ENCODE data around the gene TRAP1. TPM values are rescaled to one million over a fixed set of nuclear protein-coding genes. Genes with fewer than 3 reads are reported as not detected.

The TRAP1 gene
- polyA plus RNA-seq, 1 of the 3 experiments (the other 2 are of a cell fraction) = 129 TPM

DNA sequence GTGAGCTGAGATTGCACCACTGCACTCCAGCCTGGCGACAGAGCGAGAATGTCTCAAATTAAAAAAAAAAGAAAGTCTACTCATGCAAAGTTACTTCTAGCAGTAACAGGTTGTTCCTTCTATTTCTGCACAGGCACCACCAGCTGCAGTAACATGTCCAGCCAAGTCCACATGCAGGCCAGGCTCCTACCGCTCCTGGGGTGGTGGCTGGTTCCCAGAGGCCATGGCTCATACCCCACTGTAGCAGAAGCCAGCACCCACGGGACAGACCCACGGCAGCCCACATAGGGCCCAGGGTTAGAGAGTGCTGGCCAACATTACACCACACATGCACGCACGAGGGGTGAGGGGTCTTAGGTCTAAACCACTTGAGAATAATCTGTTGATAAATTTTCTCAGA, 26.7 kb upstream of the TRAP1 start (continued):
- TF ChIP-seq, protein P1, sequence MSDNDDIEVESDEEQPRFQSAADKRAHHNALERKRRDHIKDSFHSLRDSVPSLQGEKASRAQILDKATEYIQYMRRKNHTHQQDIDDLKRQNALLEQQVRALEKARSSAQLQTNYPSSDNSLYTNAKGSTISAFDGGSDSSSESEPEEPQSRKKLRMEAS (IDR thresholded peaks at IDR 0.05; ENCODE audit: low read depth) = no peak
- no peak for TF ChIP-seq CHD2 (IDR thresholded peaks at IDR 0.05; ENCODE audit: low read length, partially characterized antibody)
- no peak for TF ChIP-seq TEAD4 (IDR thresholded peaks at IDR 0.05; ENCODE audit: borderline replicate concordance, insufficient read depth)

DNA sequence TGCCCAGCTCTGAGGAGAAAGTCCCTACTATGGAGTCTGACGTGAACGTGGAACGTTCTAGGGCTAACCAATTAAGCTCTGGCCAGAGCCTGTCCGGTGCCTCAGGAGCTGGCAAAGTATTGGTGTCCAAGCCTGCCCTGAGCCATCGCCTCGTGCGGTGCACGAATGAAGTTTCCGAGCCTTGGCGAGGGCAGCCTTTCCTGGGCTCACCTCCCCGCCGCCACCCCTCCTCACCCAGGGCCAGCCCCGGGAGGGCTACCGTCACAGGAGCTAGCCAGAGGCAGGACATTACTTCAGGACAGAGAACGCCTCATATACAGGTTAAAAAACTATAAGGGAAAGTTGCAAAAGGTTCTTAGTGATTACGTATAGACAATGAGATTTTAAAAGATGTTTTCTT, 23.6 kb upstream of the TRAP1 start:
- Histone ChIP-seq H3K27me3 (ENCODE audit: insufficient read depth) (no peaks in the 10 kb centered on the region), H3K4me3 (ENCODE audit: low read depth in 2 of 2, low read length in 1 of 2) (no peak overlapping the region), H4K20me1 (ENCODE audit: insufficient read depth) (no peaks in the 10 kb centered on the region), H3K36me3 (replicated peaks in 1 of 2; ENCODE audit: control insufficient read depth in 1 of 2, insufficient read depth in 2 of 2, low read length in 1 of 2) (peaks cover 63 to 74% of the 10 kb centered on the region in 2 experiments), H3K79me2 (ENCODE audit: insufficient read depth) (no peaks in the 10 kb centered on the region; the same call in 1 of the 2 replicates), H3K27ac (ENCODE audit: low read depth in 2 of 2, low read length in 1 of 2) (no peak overlapping the region), H3K9me2 (no peaks in the 10 kb centered on the region), H3K4me1 (ENCODE audit: control insufficient read depth in 1 of 2, insufficient read depth in 2 of 2, low read depth in 1 of 2, low read length in 1 of 2) (no peaks in the 10 kb centered on the region), H3K9me3 (no peaks in the 10 kb centered on the region), H2AFZ (ENCODE audit: low read depth) (no peak overlapping the region), H3K4me2 (no peak overlapping the region), H3F3A (replicated peaks; ENCODE audit: insufficient read depth) (no peaks in the 10 kb centered on the region), H3K9ac (no peak overlapping the region)
- CTCF ChIA-PET = no interaction called here
- POLR2A ChIA-PET = no interaction called here
- DNase-seq = no peak
- TF ChIP-seq MEF2A (IDR thresholded peaks at IDR 0.05; ENCODE audit: borderline replicate concordance, low read depth) = no peak
- WGBS (ENCODE audit: low lambda C conversion rate) = 97% methylated on average over 13 of the region's 16 CpGs

DNA sequence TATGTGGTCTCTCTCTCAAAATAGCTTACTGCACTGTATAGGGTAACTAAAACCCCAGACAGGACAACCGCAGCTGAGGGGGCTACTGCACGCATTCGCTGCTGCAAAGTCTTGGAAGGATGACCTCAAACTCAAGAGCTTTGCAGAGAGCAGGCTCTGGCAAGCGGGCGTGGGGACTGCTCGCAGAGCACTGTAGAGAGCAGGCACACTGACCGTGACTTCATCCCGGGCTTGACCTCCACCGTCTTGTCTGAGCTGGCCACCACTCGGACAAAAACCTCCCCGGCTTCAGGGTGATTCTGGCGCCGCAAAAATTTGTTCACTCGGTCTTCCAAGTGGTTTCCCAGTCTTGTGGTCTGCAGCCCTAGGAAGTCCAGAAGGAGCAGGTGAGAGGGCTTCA, 22.9 kb upstream of the TRAP1 start:
- Histone ChIP-seq H3K9me3 (no peaks in the 10 kb centered on the region), H3K9me2 (no peaks in the 10 kb centered on the region), H3K4me2 (no peak overlapping the region), H2AFZ (ENCODE audit: low read depth) (no peak overlapping the region), H3K4me3 (ENCODE audit: low read depth in 2 of 2, low read length in 1 of 2) (no peak overlapping the region), H3K36me3 (replicated peaks in 1 of 2; ENCODE audit: control insufficient read depth in 1 of 2, insufficient read depth in 2 of 2, low read length in 1 of 2) (peaks cover 67 to 75% of the 10 kb centered on the region in 2 experiments), H3K4me1 (ENCODE audit: control insufficient read depth in 1 of 2, insufficient read depth in 2 of 2, low read depth in 1 of 2, low read length in 1 of 2) (no peaks in the 10 kb centered on the region), H3K9ac (no peak overlapping the region), H3K27me3 (ENCODE audit: insufficient read depth) (no peaks in the 10 kb centered on the region), H4K20me1 (ENCODE audit: insufficient read depth) (no peaks in the 10 kb centered on the region), H3K79me2 (ENCODE audit: insufficient read depth) (no peaks in the 10 kb centered on the region; the same call in 1 of the 2 replicates), H3K27ac (ENCODE audit: low read depth in 2 of 2, low read length in 1 of 2) (no peak overlapping the region), H3F3A (replicated peaks; ENCODE audit: insufficient read depth) (no peaks in the 10 kb centered on the region)
- TF ChIP-seq TCF12 (IDR thresholded peaks at IDR 0.05) (no peak), MXI1 (IDR thresholded peaks at IDR 0.05; ENCODE audit: low read depth, low read length) (no peak), FOXM1 (IDR thresholded peaks at IDR 0.05; ENCODE audit: low read depth) (no peak), SMC3 (IDR thresholded peaks at IDR 0.05; ENCODE audit: low read depth, low read length) (no peak), YY1 (IDR thresholded peaks at IDR 0.05; ENCODE audit: low read depth) (no peak), NFIC (IDR thresholded peaks at IDR 0.05; ENCODE audit: borderline replicate concordance) (no peak), MEF2A (IDR thresholded peaks at IDR 0.05; ENCODE audit: borderline replicate concordance, low read depth) (no peak), CHD2 (IDR thresholded peaks at IDR 0.05; ENCODE audit: low read length, partially characterized antibody) (no peak), EP300 (IDR thresholded peaks at IDR 0.05; ENCODE audit: borderline replicate concordance in 1 of 2, low read depth in 1 of 2, low read length in 1 of 2) (no peak), TEAD4 (IDR thresholded peaks at IDR 0.05; ENCODE audit: borderline replicate concordance, insufficient read depth) (no peak), TAF1 (IDR thresholded peaks at IDR 0.05; ENCODE audit: borderline replicate concordance, low read depth, low read length) (no peak), EZH2phosphoT487 (IDR thresholded peaks at IDR 0.05; ENCODE audit: borderline replicate concordance, low read depth) (no peak), NRF1 (IDR thresholded peaks at IDR 0.05; ENCODE audit: low read depth, low read length) (no peak), RAD21 (IDR thresholded peaks at IDR 0.05; ENCODE audit: low read length) (no peak), GATA2 (CRISPR knock-in tag; IDR thresholded peaks at IDR 0.05) (no peak), SIN3A (IDR thresholded peaks at IDR 0.05; ENCODE audit: borderline replicate concordance, low read depth, low read length) (no peak)
- TF ChIP-seq, protein P2, sequence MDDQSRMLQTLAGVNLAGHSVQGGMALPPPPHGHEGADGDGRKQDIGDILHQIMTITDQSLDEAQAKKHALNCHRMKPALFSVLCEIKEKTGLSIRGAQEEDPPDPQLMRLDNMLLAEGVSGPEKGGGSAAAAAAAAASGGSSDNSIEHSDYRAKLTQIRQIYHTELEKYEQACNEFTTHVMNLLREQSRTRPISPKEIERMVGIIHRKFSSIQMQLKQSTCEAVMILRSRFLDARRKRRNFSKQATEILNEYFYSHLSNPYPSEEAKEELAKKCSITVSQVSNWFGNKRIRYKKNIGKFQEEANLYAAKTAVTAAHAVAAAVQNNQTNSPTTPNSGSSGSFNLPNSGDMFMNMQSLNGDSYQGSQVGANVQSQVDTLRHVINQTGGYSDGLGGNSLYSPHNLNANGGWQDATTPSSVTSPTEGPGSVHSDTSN (IDR thresholded peaks at IDR 0.05) = no peak
- TF ChIP-seq, protein P3, sequence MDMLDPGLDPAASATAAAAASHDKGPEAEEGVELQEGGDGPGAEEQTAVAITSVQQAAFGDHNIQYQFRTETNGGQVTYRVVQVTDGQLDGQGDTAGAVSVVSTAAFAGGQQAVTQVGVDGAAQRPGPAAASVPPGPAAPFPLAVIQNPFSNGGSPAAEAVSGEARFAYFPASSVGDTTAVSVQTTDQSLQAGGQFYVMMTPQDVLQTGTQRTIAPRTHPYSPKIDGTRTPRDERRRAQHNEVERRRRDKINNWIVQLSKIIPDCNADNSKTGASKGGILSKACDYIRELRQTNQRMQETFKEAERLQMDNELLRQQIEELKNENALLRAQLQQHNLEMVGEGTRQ (IDR thresholded peaks at IDR 0.05; ENCODE audit: borderline replicate concordance, low read depth, low read length) = no peak
- ChIA-PET CTCF (no interaction called here), POLR2A (no interaction called here)
- WGBS (ENCODE audit: low lambda C conversion rate) = 97% methylated on average over 14 of the region's 14 CpGs
- DNase-seq = no peak
